Astrocyte (in vitro differentiated cells and primary cell): ENCODE data around the gene WNT5B.

Experiments
- CTCF ChIP-seq: IDR thresholded peaks from 2 replicates; pipeline ENCODE4 v1.5.1; 2011; ENCODE audit warnings: low read depth, mild to moderate bottlenecking, inconsistent platforms, low read length, moderate library complexity; ENCODE audit not compliant: insufficient read depth
- EZH2 ChIP-seq: IDR thresholded peaks from 2 replicates; pipeline ENCODE4 v1.6.1; 2012; ENCODE audit warnings: mild to moderate bottlenecking, low read length, inconsistent platforms; ENCODE audit not compliant: insufficient read depth

- TF ChIP-seq CTCF (no peak), EZH2 (no peak)
These were observed 35.6 kb upstream of the WNT5B start for GRCh38 chr12:1593174-1594005.
